ENCODE results near the gene BMPR2.

The BMPR2 gene

DNA sequence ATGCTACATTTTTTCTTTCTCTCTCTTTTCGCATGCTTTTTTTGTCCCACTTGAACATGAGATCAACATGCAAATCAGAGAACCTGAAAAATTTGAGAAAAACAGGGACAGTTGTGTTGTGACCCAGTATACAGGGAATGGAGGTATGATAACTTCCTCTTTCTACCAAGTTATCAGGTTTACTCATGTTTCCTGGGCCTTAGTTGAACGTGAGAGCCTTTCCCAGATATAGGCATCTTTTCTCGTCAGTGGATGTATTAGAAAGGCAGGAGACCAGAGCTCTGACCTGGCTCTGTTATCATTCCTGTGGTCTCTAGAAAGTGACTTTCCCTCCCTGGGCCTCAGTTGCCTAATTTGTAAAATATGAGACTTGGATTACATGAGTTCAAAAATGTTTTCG lies 228.6 kb downstream of the BMPR2 start:
- no peak for DNase-seq (ENCODE audit: low read depth)

DNA sequence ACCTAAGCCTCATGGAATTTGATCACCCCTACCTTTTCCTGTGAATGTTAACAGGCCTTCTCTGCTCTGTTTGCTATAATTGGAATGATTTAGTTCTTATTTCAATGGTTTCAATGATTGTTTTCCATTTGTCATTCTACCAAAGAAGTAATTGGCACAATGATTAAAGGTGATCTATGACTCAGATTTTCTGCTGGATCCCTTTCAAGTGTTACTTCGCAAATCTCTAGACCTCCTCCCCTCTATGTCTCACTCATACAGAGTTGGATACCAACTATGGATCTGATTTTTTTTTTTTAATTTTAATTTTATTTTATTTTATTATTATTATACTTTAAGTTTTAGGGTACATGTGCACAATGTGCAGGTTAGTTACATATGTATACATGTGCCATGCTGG lies 229.0 kb downstream of the BMPR2 start:
- DNase-seq (ENCODE audit: low read depth): no peak

DNA sequence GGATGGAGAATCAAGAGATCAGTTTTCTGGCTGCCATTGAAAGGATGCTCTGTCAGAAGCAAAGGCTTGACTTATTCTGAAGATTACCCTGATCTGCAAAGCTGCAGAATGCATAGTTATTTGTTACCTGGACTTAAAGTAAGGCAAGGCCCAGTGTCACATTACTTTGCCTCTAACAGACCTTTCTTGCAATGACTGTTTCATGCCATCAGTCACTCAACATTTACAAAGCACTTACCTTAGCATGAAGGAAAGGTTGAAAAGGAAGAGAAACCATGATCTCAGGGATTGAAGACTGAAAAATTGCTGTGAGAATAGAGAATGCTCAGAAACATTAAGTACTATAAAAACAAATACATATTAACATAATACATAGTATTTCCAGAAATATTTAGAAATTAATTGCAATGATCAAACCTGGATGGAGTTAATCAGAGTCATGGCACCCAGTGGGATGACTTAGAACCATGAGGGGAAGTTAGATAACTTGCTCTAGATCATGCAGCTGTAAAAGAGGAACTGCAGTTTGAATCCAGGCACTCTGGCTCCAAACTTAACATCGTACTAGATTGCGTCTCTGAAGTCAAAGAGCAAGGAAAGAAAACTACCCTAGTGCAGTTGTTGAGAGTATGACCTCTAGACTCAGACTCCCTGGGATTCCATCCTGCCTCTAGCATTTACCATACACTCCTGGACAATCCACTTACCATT lies 232.2 kb downstream of the BMPR2 start:
- no peak for DNase-seq (ENCODE audit: low read depth)

DNA sequence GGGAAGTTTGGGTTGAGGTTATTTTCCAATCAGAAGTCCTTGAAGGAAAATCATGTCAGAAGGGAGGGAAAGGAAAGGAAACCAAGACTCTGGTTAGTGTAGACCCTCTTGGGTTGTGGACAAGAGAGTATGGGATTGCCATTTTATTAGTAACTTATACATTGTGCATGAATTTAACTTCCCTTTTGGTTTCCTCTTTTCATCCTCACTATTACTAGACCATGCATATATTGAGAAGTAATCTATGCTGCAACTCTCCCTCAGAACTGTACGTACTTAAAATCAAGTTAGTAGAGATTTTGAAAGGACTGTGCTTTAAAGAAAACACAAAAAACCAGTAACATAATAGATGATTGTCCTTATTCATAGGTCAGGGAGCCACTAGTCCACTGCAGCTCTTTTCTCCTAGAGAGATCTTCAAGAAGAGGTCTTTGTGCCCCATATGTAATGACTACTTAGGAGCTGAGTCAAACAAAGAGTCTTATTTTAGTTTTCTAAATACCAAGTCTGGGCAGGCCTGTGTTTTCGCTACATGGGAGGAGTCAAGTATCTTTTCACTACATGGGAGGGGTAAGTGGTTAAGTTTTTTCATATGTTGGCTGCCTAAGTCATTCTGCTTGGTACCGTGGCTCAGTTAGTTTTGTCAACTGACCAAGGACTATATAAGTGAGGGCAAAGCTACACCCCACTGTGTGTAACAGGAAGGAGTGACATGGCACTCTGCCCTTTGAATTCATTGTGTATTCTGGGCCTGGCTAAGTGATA lies 233.4 kb downstream of the BMPR2 start:
- DNase-seq (ENCODE audit: low read depth): no peak

DNA sequence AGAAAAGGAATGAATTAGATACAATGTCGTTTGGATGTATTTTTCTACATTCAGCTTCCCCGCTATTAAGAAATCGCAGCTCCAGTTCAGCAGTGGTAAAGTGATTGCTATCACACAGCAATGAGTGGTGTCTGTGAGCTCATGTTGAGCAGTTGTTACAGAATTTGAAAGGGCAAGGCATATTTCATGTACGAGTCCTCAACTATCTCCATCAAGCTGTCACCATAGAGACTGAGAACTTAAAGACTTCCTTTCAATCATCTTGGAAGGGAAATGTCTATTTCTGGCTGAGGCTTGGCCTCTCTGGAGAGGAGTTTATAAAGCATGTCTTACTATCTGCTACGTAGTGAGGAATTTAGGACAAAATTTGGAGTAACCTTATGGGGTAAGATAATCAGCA lies 234.3 kb downstream of the BMPR2 start:
- DNase-seq (ENCODE audit: low read depth): no peak

DNA sequence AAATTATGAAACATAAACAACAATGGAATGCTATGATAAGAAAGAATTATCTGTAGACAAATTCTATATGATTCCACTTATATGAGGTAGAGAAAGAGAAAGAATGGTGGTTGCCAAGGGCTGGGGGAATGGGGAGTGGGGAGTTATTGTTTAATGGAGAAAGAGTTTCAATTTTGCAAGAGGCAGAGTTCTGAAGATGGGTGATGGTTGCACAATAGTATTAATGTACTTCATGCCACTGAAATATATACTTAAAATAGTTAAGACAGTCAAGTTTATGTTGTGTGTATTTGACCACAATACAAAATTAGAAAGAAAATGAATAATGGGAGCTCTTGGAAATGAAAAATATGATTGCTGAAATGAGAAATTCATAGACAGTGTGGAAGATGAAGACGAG lies 236.0 kb downstream of the BMPR2 start:
- no peak for DNase-seq (ENCODE audit: low read depth)

DNA sequence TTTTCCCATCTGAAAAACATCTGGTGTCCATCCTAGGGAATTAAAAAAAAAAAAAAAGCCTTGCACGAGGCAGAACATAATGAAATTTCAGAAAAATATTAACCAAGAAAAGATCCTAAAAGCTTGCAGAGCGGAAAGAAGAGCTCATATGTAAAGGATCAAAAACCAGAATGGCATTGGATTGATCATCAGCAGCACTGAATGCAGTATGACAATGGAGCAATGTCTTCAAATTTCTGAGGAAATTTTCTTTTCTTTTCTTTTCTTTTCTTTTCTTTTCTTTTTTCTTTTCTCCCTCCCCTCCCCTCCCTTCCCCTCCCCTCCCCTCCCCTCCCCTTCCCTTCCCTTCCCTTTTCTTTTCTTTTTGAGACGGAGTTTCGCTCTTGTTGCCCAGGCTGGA lies 237.4 kb downstream of the BMPR2 start:
- no peak for DNase-seq (ENCODE audit: low read depth)

All from stimulated activated CD4-positive, alpha-beta T cell treated with anti-CD3 and anti-CD28 coated beads, Interleukin-2, amount 100 ng/mL, for 4 hours (primary cell).